ENCODE results near the gene ANO3. TPM values are rescaled to one million over a fixed set of nuclear protein-coding genes. Genes with fewer than 3 reads are reported as not detected.

Gene ANO3
- total and polyA plus RNA-seq, 2 of the 8 experiments (the other 6 are each of a cell fraction or from before 2014, with no cell fraction given), result not detected

DNA sequence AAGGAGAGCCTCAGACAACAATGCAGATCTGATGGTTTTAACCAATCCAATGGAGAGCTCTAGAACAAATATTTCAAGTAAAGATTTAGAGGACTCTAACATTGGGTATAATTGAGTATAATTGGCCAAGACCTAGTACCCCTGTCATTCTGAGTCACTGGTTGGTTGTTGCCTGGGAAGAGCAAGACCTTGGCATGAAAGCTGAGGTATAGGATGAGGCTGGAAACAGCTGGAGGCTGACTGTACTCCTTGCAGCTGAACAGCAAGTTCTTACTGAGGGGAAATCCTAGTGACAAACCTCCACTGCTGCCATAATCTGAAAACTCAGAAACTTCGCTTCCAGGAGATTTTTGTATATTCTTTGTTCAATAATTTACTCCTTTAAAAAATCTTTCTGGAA is 294.4 kb downstream of the ANO3 start:
- Histone ChIP-seq H2BK5ac (ENCODE audit: low read depth, low read length) (no peak overlapping the region), H3K4me1 (replicated peaks in 1 of 4; ENCODE audit: control insufficient read depth in 3 of 4, insufficient read depth in 4 of 4, low read length in 3 of 4) (no peaks in the 10 kb centered on the region), H3K79me1 (ENCODE audit: low read depth, low read length) (no peaks in the 10 kb centered on the region), H2BK15ac (ENCODE audit: low read length) (no peak overlapping the region), H3K36me3 (ENCODE audit: control insufficient read depth in 2 of 4, insufficient read depth in 4 of 4, low read length in 3 of 4) (no peaks in the 10 kb centered on the region), H2AFZ (ENCODE audit: low read length) (0 out of 2 replicates have a peak overlapping the region, but pooled peaks have one; percentile 22), H3K9ac (replicated peaks in 1 of 4; ENCODE audit: extremely low read depth in 1 of 4, low read depth in 3 of 4, low read length in 3 of 4) (no peak overlapping the region), H4K8ac (ENCODE audit: extremely low read depth, insufficient read depth, low read length) (no peak overlapping the region), H3K79me2 (ENCODE audit: control insufficient read depth in 1 of 2, insufficient read depth in 2 of 2, low read length in 2 of 2) (no peaks in the 10 kb centered on the region), H3K14ac (ENCODE audit: insufficient read length) (no peak overlapping the region), H3K4me3 (ENCODE audit: extremely low read depth in 1 of 4, insufficient read depth in 2 of 4, low read depth in 3 of 4, low read length in 4 of 4) (no peak overlapping the region), H3K4me2 (ENCODE audit: insufficient read depth in 1 of 2, low read depth in 2 of 2, low read length in 2 of 2) (no peak overlapping the region), H3K27ac (ENCODE audit: low read depth, low read length) (no peak overlapping the region), H3K27me3 (replicated peaks in 1 of 4; ENCODE audit: control insufficient read depth in 3 of 4, extremely low read depth in 1 of 4, insufficient read depth in 3 of 4, low read length in 3 of 4) (no peaks in the 10 kb centered on the region), H3K18ac (ENCODE audit: extremely low read depth, low read length) (no peak overlapping the region), H2BK120ac (replicated peaks; ENCODE audit: low read depth, low read length) (no peak overlapping the region), H2AK5ac (ENCODE audit: low read depth, low read length) (no peak overlapping the region), H2BK12ac (ENCODE audit: low read depth, low read length) (no peak overlapping the region), H3K4ac (replicated peaks; ENCODE audit: insufficient read length, low read depth, low read length) (no peak overlapping the region), H4K91ac (replicated peaks; ENCODE audit: insufficient read length, low read length) (no peak overlapping the region), H3K23me2 (ENCODE audit: low read depth, low read length) (no peaks in the 10 kb centered on the region; the same call in 1 of the 2 replicates), H3K9me3 (ENCODE audit: insufficient read depth in 2 of 2, low read depth in 1 of 2, low read length in 1 of 2) (no peaks in the 10 kb centered on the region), H4K20me1 (replicated peaks in 1 of 2; ENCODE audit: control insufficient read depth in 1 of 2, insufficient read depth in 2 of 2, low read length in 2 of 2) (no peaks in the 10 kb centered on the region), H3K23ac (ENCODE audit: insufficient read length) (no peak overlapping the region), H3K56ac (replicated peaks; ENCODE audit: insufficient read length, low read depth, low read length) (no peak overlapping the region), H2BK20ac (ENCODE audit: low read length) (no peak overlapping the region), H4K5ac (ENCODE audit: insufficient read length, low read depth, low read length) (no peak overlapping the region)
- TF ChIP-seq PHF8 (conservative IDR thresholded peaks at IDR 0.05; ENCODE audit: low read depth, low read length), result no peak
- TF ChIP-seq, protein P1, sequence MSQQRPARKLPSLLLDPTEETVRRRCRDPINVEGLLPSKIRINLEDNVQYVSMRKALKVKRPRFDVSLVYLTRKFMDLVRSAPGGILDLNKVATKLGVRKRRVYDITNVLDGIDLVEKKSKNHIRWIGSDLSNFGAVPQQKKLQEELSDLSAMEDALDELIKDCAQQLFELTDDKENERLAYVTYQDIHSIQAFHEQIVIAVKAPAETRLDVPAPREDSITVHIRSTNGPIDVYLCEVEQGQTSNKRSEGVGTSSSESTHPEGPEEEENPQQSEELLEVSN (IDR thresholded peaks at IDR 0.05), result no peak
- TF ChIP-seq, protein P2, sequence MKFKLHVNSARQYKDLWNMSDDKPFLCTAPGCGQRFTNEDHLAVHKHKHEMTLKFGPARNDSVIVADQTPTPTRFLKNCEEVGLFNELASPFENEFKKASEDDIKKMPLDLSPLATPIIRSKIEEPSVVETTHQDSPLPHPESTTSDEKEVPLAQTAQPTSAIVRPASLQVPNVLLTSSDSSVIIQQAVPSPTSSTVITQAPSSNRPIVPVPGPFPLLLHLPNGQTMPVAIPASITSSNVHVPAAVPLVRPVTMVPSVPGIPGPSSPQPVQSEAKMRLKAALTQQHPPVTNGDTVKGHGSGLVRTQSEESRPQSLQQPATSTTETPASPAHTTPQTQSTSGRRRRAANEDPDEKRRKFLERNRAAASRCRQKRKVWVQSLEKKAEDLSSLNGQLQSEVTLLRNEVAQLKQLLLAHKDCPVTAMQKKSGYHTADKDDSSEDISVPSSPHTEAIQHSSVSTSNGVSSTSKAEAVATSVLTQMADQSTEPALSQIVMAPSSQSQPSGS (IDR thresholded peaks at IDR 0.05; ENCODE audit: low read length), result no peak
- TF ChIP-seq, protein P3, sequence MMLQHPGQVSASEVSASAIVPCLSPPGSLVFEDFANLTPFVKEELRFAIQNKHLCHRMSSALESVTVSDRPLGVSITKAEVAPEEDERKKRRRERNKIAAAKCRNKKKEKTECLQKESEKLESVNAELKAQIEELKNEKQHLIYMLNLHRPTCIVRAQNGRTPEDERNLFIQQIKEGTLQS (IDR thresholded peaks at IDR 0.05; ENCODE audit: insufficient read depth, low read depth, low read length), result no peak
- TF ChIP-seq TEAD4 (IDR thresholded peaks at IDR 0.05; ENCODE audit: low read depth, low read length), result no peak
- TF ChIP-seq, protein P4, sequence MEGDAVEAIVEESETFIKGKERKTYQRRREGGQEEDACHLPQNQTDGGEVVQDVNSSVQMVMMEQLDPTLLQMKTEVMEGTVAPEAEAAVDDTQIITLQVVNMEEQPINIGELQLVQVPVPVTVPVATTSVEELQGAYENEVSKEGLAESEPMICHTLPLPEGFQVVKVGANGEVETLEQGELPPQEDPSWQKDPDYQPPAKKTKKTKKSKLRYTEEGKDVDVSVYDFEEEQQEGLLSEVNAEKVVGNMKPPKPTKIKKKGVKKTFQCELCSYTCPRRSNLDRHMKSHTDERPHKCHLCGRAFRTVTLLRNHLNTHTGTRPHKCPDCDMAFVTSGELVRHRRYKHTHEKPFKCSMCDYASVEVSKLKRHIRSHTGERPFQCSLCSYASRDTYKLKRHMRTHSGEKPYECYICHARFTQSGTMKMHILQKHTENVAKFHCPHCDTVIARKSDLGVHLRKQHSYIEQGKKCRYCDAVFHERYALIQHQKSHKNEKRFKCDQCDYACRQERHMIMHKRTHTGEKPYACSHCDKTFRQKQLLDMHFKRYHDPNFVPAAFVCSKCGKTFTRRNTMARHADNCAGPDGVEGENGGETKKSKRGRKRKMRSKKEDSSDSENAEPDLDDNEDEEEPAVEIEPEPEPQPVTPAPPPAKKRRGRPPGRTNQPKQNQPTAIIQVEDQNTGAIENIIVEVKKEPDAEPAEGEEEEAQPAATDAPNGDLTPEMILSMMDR (IDR thresholded peaks at IDR 0.05; ENCODE audit: control extremely low read depth in 1 of 3, insufficient read depth in 1 of 3, low read depth in 1 of 3, low read length in 3 of 3), result no peak
- TF ChIP-seq ASH2L (IDR thresholded peaks at IDR 0.05; ENCODE audit: low read length), result no peak
- TF ChIP-seq TAF1 (IDR thresholded peaks at IDR 0.05; ENCODE audit: low read depth, low read length), result no peak
- CTCF ChIA-PET (ENCODE audit: partially characterized antibody), result interaction anchor here (1.3 to 1.9 kb wide), 2 partner anchors 13 to 103 kb away, joined by 4 read pairs; no protein-coding TSS in a partner anchor
- 82% methylated on average over 1 of the region's 1 CpG; no CpG with 5 or more reads in 1 of the 2 experiments for WGBS, 2 experiments (ENCODE audit: extremely low coverage in 1 of 2, insufficient coverage in 1 of 2, insufficient read length in 1 of 2, insufficient replicate concordance in 2 of 2, low coverage in 1 of 2, low lambda C conversion rate in 2 of 2, missing lambda C conversion rate in 1 of 2)
- POLR2A ChIA-PET (ENCODE audit: partially characterized antibody), result interaction anchor here (0.7 kb wide), 1 partner anchor 138 kb away, joined by 4 read pairs; no protein-coding TSS in a partner anchor
- FAIRE-seq (no peak), DNase-seq (ENCODE audit: low read depth in 1 of 2, low spot score in 2 of 2) (no peak)
